GM12878 (cell line): Measurements from ENCODE around the gene FGD5. TPM values are rescaled to one million over a fixed set of nuclear protein-coding genes. Genes with fewer than 3 reads are reported as not detected.

Experiments
- CBX5 ChIP-seq: sonication (generic); IDR thresholded peaks from 2 replicates; pipeline ENCODE4 v1.6.1; 2016; ENCODE audit warnings: low read depth, moderate library complexity, mild to moderate bottlenecking, inconsistent platforms
- GATAD2B ChIP-seq: fragments of 450-650 bp; conservative IDR thresholded peaks from 2 replicates; pipeline ENCODE4 v1.6.1; 2017; ENCODE audit warnings: low read depth, mild to moderate bottlenecking, moderate library complexity
- MTA2 ChIP-seq: fragments of 450-650 bp; IDR thresholded peaks from 2 replicates; pipeline ENCODE4 v1.6.1; 2016; ENCODE audit warnings: low read depth, mild to moderate bottlenecking, moderate library complexity
- POLR2AphosphoS2 ChIP-seq: IDR thresholded peaks from 2 replicates; pipeline ENCODE4 v1.6.1; 2011; ENCODE audit warnings: low read depth, mild to moderate bottlenecking, low read length, improper control_type of control experiment, moderate library complexity
- TCF7 ChIP-seq: IDR thresholded peaks from 2 replicates; pipeline ENCODE4 v1.6.1; 2014; ENCODE audit warnings: antibody characterized with exemption, borderline replicate concordance
- ZBTB40 ChIP-seq: fragments of 450-650 bp; IDR thresholded peaks from 2 replicates; pipeline ENCODE4 v1.6.1; 2016; ENCODE audit warnings: mild to moderate bottlenecking, moderate library complexity, borderline replicate concordance
- ZNF384 ChIP-seq: IDR thresholded peaks from 2 replicates; pipeline ENCODE4 v1.6.1; 2012; ENCODE audit warnings: low read depth, mild to moderate bottlenecking, low read length, improper control_type of control experiment, borderline replicate concordance
- polyA plus RNA-seq, 11 experiments: library from polyadenylated mRNA; depleted of rRNA in 4 of 11; unstranded in 6 of 11; stranded (reverse) in 5 of 11; fragments of >200 nt; fragmentation: Nextera tagmentation in 4 of 11; fragmentation: Illumina TruSeq in 1 of 11; extraction: Ambion mirVana in 4 of 11; extraction: Trizol in 1 of 11; gene quantifications; 1 replicate in 1 of 11; 2 replicates in 10 of 11; pipeline versions ENCODE4 v1.2.1 to v1.2.3, GENCODE V29; 2011 to 2016; ENCODE audit warnings: inconsistent platforms in 2 of 11, missing spikeins in 2 of 11, low read depth in 1 of 11
- total RNA-seq, 4 experiments: library from RNA; depleted of rRNA in 3 of 4; stranded (reverse); fragments of >200 nt in 3 of 4; fragmentation: Illumina TruSeq in 1 of 4; extraction: Trizol in 1 of 4; gene quantifications; 2 replicates each; pipeline versions ENCODE4 v1.2.1 to v1.2.3, GENCODE V29; 2013 to 2021
- TF ChIP-seq, protein P1 (sequence below): fragments of 450-650 bp; IDR thresholded peaks from 2 replicates; pipeline ENCODE4 v1.6.1; 2016; ENCODE audit warnings: mild to moderate bottlenecking
- TF ChIP-seq, protein P2 (sequence below), 3 experiments: IDR thresholded peaks in 2 of 3; conservative IDR thresholded peaks in 1 of 3; 2 replicates each; pipeline ENCODE4 v1.5.1; 2011; ENCODE audit warnings: low read depth in 3 of 3, low read length in 3 of 3, mild to moderate bottlenecking in 3 of 3, control low read depth in 2 of 3, moderate library complexity in 2 of 3, inconsistent platforms in 1 of 3, mixed read lengths in 1 of 3; ENCODE audit not compliant: control insufficient read depth in 2 of 3, insufficient read depth in 1 of 3; ENCODE audit errors: extremely low read depth in 1 of 3

FGD5 gene
- total and polyA plus RNA-seq, 10 of the 15 experiments (the other 5 are each of a cell fraction or from before 2014, with no cell fraction given) = 0.03 to 0.13 (median 0.11) TPM; not detected in 3

GRCh38 chr3:14921811-14922705, 103.3 kb downstream of the FGD5 start (continued):
- TF ChIP-seq, protein P1, sequence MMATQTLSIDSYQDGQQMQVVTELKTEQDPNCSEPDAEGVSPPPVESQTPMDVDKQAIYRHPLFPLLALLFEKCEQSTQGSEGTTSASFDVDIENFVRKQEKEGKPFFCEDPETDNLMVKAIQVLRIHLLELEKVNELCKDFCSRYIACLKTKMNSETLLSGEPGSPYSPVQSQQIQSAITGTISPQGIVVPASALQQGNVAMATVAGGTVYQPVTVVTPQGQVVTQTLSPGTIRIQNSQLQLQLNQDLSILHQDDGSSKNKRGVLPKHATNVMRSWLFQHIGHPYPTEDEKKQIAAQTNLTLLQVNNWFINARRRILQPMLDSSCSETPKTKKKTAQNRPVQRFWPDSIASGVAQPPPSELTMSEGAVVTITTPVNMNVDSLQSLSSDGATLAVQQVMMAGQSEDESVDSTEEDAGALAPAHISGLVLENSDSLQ = no peak
- no peak for TF ChIP-seq ZNF384
- TF ChIP-seq TCF7 = no peak
- no peak for TF ChIP-seq ZBTB40
- no peak for TF ChIP-seq CBX5
- no peak for TF ChIP-seq POLR2AphosphoS2
- no peak for TF ChIP-seq GATAD2B
- TF ChIP-seq, protein P2, sequence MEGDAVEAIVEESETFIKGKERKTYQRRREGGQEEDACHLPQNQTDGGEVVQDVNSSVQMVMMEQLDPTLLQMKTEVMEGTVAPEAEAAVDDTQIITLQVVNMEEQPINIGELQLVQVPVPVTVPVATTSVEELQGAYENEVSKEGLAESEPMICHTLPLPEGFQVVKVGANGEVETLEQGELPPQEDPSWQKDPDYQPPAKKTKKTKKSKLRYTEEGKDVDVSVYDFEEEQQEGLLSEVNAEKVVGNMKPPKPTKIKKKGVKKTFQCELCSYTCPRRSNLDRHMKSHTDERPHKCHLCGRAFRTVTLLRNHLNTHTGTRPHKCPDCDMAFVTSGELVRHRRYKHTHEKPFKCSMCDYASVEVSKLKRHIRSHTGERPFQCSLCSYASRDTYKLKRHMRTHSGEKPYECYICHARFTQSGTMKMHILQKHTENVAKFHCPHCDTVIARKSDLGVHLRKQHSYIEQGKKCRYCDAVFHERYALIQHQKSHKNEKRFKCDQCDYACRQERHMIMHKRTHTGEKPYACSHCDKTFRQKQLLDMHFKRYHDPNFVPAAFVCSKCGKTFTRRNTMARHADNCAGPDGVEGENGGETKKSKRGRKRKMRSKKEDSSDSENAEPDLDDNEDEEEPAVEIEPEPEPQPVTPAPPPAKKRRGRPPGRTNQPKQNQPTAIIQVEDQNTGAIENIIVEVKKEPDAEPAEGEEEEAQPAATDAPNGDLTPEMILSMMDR (IDR thresholded peaks at IDR 0.05 in 2 of 3, conservative IDR thresholded peaks at IDR 0.05 in 1 of 3; ENCODE audit: control insufficient read depth in 2 of 3, extremely low read depth in 1 of 3, insufficient read depth in 1 of 3, low read depth in 3 of 3, low read length in 3 of 3) = no peak
- no peak for TF ChIP-seq MTA2
- TF ChIP-seq, all 136 proteins: peak for 0
